Suppressor macrophage (primary cell): ENCODE data around the gene SMC4.

Source experiments
- DNase-seq, 4 experiments: peaks; one replicate each; pipeline ENCODE4 v3.0.0-alpha.2; 2020 to 2022

The SMC4 gene

GRCh38 chr3:160395297-160395696 is 4.2 kb upstream of the SMC4 start:
- no peak for DNase-seq

GRCh38 chr3:160398820-160399124 is 678 bp upstream of the SMC4 start:
- DNase-seq: no peak

- peak; percentile 83 to 91 (median 86) for DNase-seq
These were observed 716 bp downstream of the SMC4 start for GRCh38 chr3:160400030-160400701.

- peak in 2 of 4 experiments; percentile 46 to 55 for DNase-seq
These were observed 1.3 kb downstream of the SMC4 start for GRCh38 chr3:160400702-160401150.

GRCh38 chr3:160401291-160402095 is 2.0 kb downstream of the SMC4 start:
- DNase-seq: peak; percentile 46 to 63 (median 56)

- no peak for DNase-seq
These were observed 3.0 kb downstream of the SMC4 start for GRCh38 chr3:160402221-160403027.

GRCh38 chr3:160403028-160403545 is 3.6 kb downstream of the SMC4 start:
- DNase-seq: no peak

GRCh38 chr3:160403796-160404470 is 4.5 kb downstream of the SMC4 start:
- peak in 2 of 4 experiments; percentile 32 to 35 for DNase-seq

GRCh38 chr3:160409812-160410610 is 10.6 kb downstream of the SMC4 start:
- DNase-seq: no peak

- no peak for DNase-seq
These were observed 13.0 kb downstream of the SMC4 start for GRCh38 chr3:160412477-160412876.

GRCh38 chr3:160413613-160414248 is 14.3 kb downstream of the SMC4 start:
- peak; percentile 75 to 83 (median 82) for DNase-seq

GRCh38 chr3:160417311-160417710 is 17.9 kb downstream of the SMC4 start:
- DNase-seq: no peak

GRCh38 chr3:160427832-160428424 is 28.5 kb downstream of the SMC4 start:
- DNase-seq: no peak

- DNase-seq: no peak
These were observed 34.6 kb downstream of the SMC4 start for GRCh38 chr3:160434071-160434470.

- no peak for DNase-seq
These were observed 35.6 kb downstream of the SMC4 start for GRCh38 chr3:160435095-160435494.

GRCh38 chr3:160435747-160436146 is 36.3 kb downstream of the SMC4 start:
- no peak for DNase-seq

GRCh38 chr3:160437083-160437455 is 37.6 kb downstream of the SMC4 start:
- DNase-seq: no peak

- DNase-seq: no peak
These were observed 41.2 kb downstream of the SMC4 start for GRCh38 chr3:160440687-160441086.

GRCh38 chr3:160444411-160444810 is 45.0 kb downstream of the SMC4 start:
- DNase-seq: no peak

GRCh38 chr3:160445854-160446253 is 46.4 kb downstream of the SMC4 start:
- DNase-seq: no peak
